HCT116 (cell line): ENCODE measurements around the gene C17orf100.

Experiments used
- CTCF ChIP-seq, 3 experiments: fragments of 200-600 bp in 1 of 3; sonication (generic) in 1 of 3; IDR thresholded peaks in 2 of 3; conservative IDR thresholded peaks in 1 of 3; 2 replicates each; pipeline ENCODE4 v1.5.1; 2012 to 2017; ENCODE audit warnings: low read depth in 2 of 3, low read length in 2 of 3, antibody characterized with exemption in 1 of 3, borderline replicate concordance in 1 of 3, control low read depth in 1 of 3, mild to moderate bottlenecking in 1 of 3, mixed read lengths in 1 of 3, mixed run types in 1 of 3, moderate library complexity in 1 of 3; ENCODE audit not compliant: insufficient read depth in 1 of 3
- EZH2 ChIP-seq: fragments of 200-600 bp; sonication (generic); IDR thresholded peaks from 2 replicates; pipeline ENCODE4 v1.6.1; 2017; ENCODE audit warnings: antibody characterized with exemption, mixed run types
- POLR2A ChIP-seq: IDR thresholded peaks from 2 replicates; pipeline ENCODE4 v1.7.0; 2011; ENCODE audit warnings: borderline replicate concordance; ENCODE audit not compliant: insufficient read depth, insufficient read length; ENCODE audit errors: extremely low read depth
- POLR2AphosphoS5 ChIP-seq: IDR thresholded peaks from 2 replicates; pipeline ENCODE4 v1.6.1; 2011; ENCODE audit warnings: mild to moderate bottlenecking, low read depth, low read length, moderate library complexity
- RAD21 ChIP-seq: IDR thresholded peaks from 2 replicates; pipeline ENCODE4 v1.6.1; 2012; ENCODE audit warnings: low read depth, mild to moderate bottlenecking
- SP1 ChIP-seq: IDR thresholded peaks from 2 replicates; pipeline ENCODE4 v1.6.1; 2012; ENCODE audit warnings: low read depth
- YY1 ChIP-seq: IDR thresholded peaks from 2 replicates; pipeline ENCODE4 v1.6.1; 2011; ENCODE audit warnings: low read length, low read depth, moderate library complexity, mild to moderate bottlenecking; ENCODE audit not compliant: insufficient replicate concordance; ENCODE audit errors: extremely low read depth
- ZNF274 ChIP-seq: fragments of 200-500 bp; sonication (Bioruptor generic); IDR thresholded peaks from 2 replicates; pipeline ENCODE4 v1.6.1; 2014; ENCODE audit warnings: mild to moderate bottlenecking, low read depth, low read length, inconsistent platforms
- TF ChIP-seq, protein P1 (sequence below): IDR thresholded peaks from 2 replicates; pipeline ENCODE4 v1.6.1; 2012
- TF ChIP-seq, protein P2 (sequence below): IDR thresholded peaks from 2 replicates; pipeline ENCODE4 v1.6.1; 2012; ENCODE audit warnings: low read depth

GRCh38 chr17:6661464-6661848 lies 9.9 kb downstream of the C17orf100 start:
- TF ChIP-seq EZH2 (no peak), CTCF (IDR thresholded peaks at IDR 0.05 in 2 of 3, conservative IDR thresholded peaks at IDR 0.05 in 1 of 3; ENCODE audit: borderline replicate concordance in 1 of 3, insufficient read depth in 1 of 3, low read depth in 2 of 3, low read length in 2 of 3) (no peak), RAD21 (no peak), SP1 (no peak), POLR2AphosphoS5 (no peak), ZNF274 (no peak), POLR2A (no peak), YY1 (no peak)
- TF ChIP-seq, protein P1, sequence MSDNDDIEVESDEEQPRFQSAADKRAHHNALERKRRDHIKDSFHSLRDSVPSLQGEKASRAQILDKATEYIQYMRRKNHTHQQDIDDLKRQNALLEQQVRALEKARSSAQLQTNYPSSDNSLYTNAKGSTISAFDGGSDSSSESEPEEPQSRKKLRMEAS: no peak
- TF ChIP-seq, protein P2, sequence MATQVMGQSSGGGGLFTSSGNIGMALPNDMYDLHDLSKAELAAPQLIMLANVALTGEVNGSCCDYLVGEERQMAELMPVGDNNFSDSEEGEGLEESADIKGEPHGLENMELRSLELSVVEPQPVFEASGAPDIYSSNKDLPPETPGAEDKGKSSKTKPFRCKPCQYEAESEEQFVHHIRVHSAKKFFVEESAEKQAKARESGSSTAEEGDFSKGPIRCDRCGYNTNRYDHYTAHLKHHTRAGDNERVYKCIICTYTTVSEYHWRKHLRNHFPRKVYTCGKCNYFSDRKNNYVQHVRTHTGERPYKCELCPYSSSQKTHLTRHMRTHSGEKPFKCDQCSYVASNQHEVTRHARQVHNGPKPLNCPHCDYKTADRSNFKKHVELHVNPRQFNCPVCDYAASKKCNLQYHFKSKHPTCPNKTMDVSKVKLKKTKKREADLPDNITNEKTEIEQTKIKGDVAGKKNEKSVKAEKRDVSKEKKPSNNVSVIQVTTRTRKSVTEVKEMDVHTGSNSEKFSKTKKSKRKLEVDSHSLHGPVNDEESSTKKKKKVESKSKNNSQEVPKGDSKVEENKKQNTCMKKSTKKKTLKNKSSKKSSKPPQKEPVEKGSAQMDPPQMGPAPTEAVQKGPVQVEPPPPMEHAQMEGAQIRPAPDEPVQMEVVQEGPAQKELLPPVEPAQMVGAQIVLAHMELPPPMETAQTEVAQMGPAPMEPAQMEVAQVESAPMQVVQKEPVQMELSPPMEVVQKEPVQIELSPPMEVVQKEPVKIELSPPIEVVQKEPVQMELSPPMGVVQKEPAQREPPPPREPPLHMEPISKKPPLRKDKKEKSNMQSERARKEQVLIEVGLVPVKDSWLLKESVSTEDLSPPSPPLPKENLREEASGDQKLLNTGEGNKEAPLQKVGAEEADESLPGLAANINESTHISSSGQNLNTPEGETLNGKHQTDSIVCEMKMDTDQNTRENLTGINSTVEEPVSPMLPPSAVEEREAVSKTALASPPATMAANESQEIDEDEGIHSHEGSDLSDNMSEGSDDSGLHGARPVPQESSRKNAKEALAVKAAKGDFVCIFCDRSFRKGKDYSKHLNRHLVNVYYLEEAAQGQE: no peak
